Aorta (tissue), 5 donors: ENCODE results near the gene PLK5. TPM values are rescaled to one million over a fixed set of nuclear protein-coding genes. Genes with fewer than 3 reads are reported as not detected.

ENCODE experiments used
- ATAC-seq: fragments of 200-7000 bp; cut with Tn5 transposase; one replicate; pipeline ENCODE4 v1.9.1; 2022; ENCODE audit warnings: moderate library complexity; ENCODE audit not compliant: low FRiP score
- DNase-seq, 2 donors: peaks; one replicate each; pipeline ENCODE4 v3.0.0-alpha.2; 2020
- H3K27ac ChIP-seq, 2 donors: one replicate each; pipeline ENCODE4 v1.5.1; 2013; ENCODE audit warnings: low read length in 2 of 2, mild to moderate bottlenecking in 2 of 2, moderate library complexity in 2 of 2, control low read depth in 1 of 2, inconsistent platforms in 1 of 2, low read depth in 1 of 2
- H3K27me3 ChIP-seq, 2 donors: one replicate each; pipeline ENCODE4 v1.6.1; 2013; ENCODE audit warnings: control low read depth in 1 of 2, low read length in 1 of 2, mild to moderate bottlenecking in 1 of 2, moderate library complexity in 1 of 2; ENCODE audit not compliant: insufficient read depth in 2 of 2, control insufficient read depth in 1 of 2
- H3K36me3 ChIP-seq, 2 donors: one replicate each; pipeline ENCODE4 v1.6.1; 2013; ENCODE audit warnings: control low read depth in 1 of 2, low read length in 1 of 2, mild to moderate bottlenecking in 1 of 2; ENCODE audit not compliant: insufficient read depth in 2 of 2, control insufficient read depth in 1 of 2
- H3K4me1 ChIP-seq, 2 donors: one replicate each; pipeline ENCODE4 v1.6.1; 2013; ENCODE audit warnings: low read length in 2 of 2, control low read depth in 1 of 2, mild to moderate bottlenecking in 1 of 2, moderate library complexity in 1 of 2; ENCODE audit not compliant: insufficient read depth in 2 of 2, control insufficient read depth in 1 of 2
- H3K4me3 ChIP-seq, 2 donors: one replicate each; pipeline ENCODE4 v1.5.1; 2013; ENCODE audit warnings: low read length in 2 of 2, control low read depth in 1 of 2, mild to moderate bottlenecking in 1 of 2
- H3K9me3 ChIP-seq: one replicate; pipeline ENCODE4 v1.6.1; 2013; ENCODE audit warnings: mild to moderate bottlenecking, low read length; ENCODE audit not compliant: control insufficient read depth
- WGBS, 2 donors: extraction: QIAGEN DNeasy Blood & Tissue Kit; methylation state at CpG; one replicate each; pipeline ENCODE4 v1.1.7; 2013; 5-methylcytosine and 5-hydroxymethylcytosine counted together
- intact Hi-C, 2 donors: fragments of 100-400 bp; cut with DNase I; formaldehyde crosslinking; loops; one replicate each; pipeline versions ENCODE4 v1.14.2 to v1.15.0; 2022
- polyA plus RNA-seq, 2 donors: library from polyadenylated mRNA; stranded (reverse); fragments of 200-250 nt; gene quantifications; one replicate each; pipeline ENCODE4 v1.2.3, GENCODE V29; 2013
- total RNA-seq, 2 donors: library from RNA; stranded (reverse); fragmentation: NEBNext Ultra II Directional; extraction: Animal tissue kit (Norgen Biotek cat#: 25700); gene quantifications; one replicate each; pipeline ENCODE4 v1.2.1, GENCODE V29; 2021
- donor health status: healthy with polysubstance abuse.
- donor health status: Bipolar disorder and iron deficiency.
- donor health status: DM: no; HTN: no; CAD: no.
- donor health status: DM: no; HTN: no; CAD: no.
- donor health status: DM: yes; HTN: yes; CAD: no.

Gene PLK5
- total and polyA plus RNA-seq, 4 donors, result 0.15 TPM; not detected in 3

GRCh38 chr19:1567116-1567847, 43.4 kb downstream of the PLK5 start:
- 0 to 1% methylated on average over 36 to 108 of the region's 108 CpGs for WGBS, 2 donors
- peak in 1 of 2 donors; percentile 61 for DNase-seq
- intact Hi-C loops, result no loop called here

DNA sequence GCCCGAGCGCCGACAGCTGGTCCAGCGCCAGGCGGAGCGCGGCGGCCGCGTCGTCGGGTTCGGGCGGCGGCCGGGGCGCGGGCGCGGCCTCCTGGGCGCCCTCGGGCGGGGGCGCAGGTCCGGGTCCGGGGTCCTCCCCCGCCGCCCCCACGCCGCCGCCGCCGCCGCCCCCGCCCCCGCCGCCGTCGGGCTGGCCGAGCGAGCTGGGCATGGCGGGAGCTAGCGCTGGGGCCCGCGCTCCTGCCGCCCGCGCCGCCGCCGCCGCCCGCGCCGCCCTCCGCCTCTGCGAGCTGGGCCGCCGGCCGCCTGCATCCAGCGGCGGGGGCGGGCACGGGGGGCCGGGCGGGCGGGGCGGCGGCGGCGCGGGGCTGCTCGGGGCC, 44.0 kb downstream of the PLK5 start:
- H3K4me3 ChIP-seq, result peak overlapping the region; percentile 55 to 84
- H3K27ac ChIP-seq, result no peak overlapping the region
- H3K9me3 ChIP-seq, result no peaks in the 10 kb centered on the region
- 1% methylated on average over 73 of the region's 73 CpGs; no CpG with 5 or more reads in 1 of the 2 donors for WGBS, 2 donors
- ATAC-seq (no peak), DNase-seq (no peak)
- H3K36me3 ChIP-seq, result no peaks in the 10 kb centered on the region
- intact Hi-C loops, result no loop called here
- H3K27me3 ChIP-seq, result no peaks in the 10 kb centered on the region
- no peaks in the 10 kb centered on the region for H3K4me1 ChIP-seq

More at GRCh38 chr19:1567116-1567847, 43.4 kb downstream of the PLK5 start:
- Histone ChIP-seq H3K4me3 (peak overlapping the region; percentile 55 to 84), H3K27me3 (no peaks in the 10 kb centered on the region), H3K27ac (peak overlapping the region in 1 of 2 donors; percentile 12), H3K9me3 (no peaks in the 10 kb centered on the region), H3K36me3 (no peaks in the 10 kb centered on the region), H3K4me1 (no peaks in the 10 kb centered on the region)
- ATAC-seq, result no peak

DNA sequence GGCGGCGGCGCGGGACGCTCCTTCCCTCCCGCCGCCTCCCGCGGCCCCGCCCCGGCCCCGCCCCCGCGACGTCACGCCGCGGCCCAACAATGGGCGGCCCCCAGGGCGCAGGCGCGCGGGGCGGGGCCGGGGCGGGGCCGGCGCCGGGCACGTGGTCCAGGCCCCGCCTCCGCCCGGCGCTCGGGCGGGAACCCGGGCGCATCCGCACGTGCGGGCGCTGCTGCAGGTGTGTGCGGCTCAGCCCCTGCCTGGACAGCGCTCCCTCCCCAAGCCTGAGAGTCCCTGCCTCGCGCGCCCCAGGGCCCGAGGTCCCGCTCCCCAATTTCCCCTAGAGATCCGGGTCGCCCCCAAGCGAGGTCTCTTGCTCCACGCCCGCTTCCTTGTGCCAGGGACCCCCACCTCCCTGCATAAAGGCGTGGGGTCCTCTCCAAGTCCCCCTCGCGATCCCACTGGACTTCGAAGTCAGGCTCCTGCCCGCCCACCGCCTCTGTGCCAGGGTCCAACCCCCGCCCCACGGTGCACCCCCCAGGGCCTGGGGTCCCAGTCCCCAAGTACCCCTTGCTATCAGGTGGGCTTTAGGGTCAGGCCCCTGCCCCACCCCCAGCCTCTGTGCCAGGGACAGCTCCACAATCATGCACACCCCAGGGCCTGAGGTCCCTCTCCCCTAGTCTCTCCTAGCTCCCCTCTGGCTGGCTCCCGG, 44.6 kb downstream of the PLK5 start, which contains the start of gene MEX3D:
Gene MEX3D, minus strand, starts transcription at position 6 of the 700 bp plus-strand sequence. CDS start 267 bp downstream, outside the sequence.
- WGBS, 2 donors, result 6 to 9% methylated on average over 31 to 63 of the region's 63 CpGs
- ATAC-seq, result peak; percentile 82

GRCh38 chr19:1569997-1570396, 46.1 kb downstream of the PLK5 start:
- H3K9me3 ChIP-seq, result no peaks in the 10 kb centered on the region
- H3K36me3 ChIP-seq, result no peaks in the 10 kb centered on the region
- WGBS, 2 donors, result 82 to 86% methylated on average over 4 of the region's 4 CpGs
- H3K27me3 ChIP-seq, result no peaks in the 10 kb centered on the region
- intact Hi-C loops, result no loop called here
- ATAC-seq (no peak), DNase-seq (no peak)
- no peaks in the 10 kb centered on the region for H3K4me1 ChIP-seq
- H3K4me3 ChIP-seq, result no peak overlapping the region
- H3K27ac ChIP-seq, result no peak overlapping the region

More for the DNA sequence above, 44.6 kb downstream of the PLK5 start, which contains the start of gene MEX3D:
- Histone ChIP-seq H3K4me1 (no peaks in the 10 kb centered on the region), H3K27ac (peak within 1 kb of the TSS in 1 of 2 donors; percentile 12), H3K9me3 (no peaks in the 10 kb centered on the region), H3K36me3 (no peaks in the 10 kb centered on the region), H3K27me3 (no peaks in the 10 kb centered on the region), H3K4me3 (peak within 1 kb of the TSS; percentile 55 to 84)
- intact Hi-C loops, result no loop called here
- DNase-seq, result peak; percentile 85 to 91

DNA sequence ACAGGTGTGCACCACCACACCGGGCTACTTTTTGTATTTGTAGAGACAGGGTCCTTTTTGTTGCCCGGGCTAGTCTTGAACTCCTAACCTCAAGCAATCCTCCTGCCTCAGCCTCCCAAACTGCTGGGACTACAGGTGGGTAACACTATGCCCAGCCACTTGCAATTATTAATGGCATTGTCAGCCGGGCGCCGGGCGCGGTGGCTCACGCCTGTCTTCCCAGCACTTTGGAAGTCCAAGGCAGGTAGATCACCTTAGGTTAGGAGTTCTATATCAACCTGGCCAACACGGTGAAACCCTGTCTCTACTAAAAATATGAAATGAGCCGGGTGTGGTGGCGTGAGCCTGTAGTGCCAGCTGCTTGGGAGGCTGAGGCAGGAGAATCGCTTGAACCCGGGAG, 47.0 kb downstream of the PLK5 start:
- ATAC-seq (no peak), DNase-seq (no peak)
- intact Hi-C loops, result no loop called here
- Histone ChIP-seq H3K27me3 (no peaks in the 10 kb centered on the region), H3K9me3 (no peaks in the 10 kb centered on the region), H3K4me3 (no peak overlapping the region), H3K36me3 (no peaks in the 10 kb centered on the region), H3K4me1 (no peaks in the 10 kb centered on the region), H3K27ac (no peak overlapping the region)
- WGBS, 2 donors, result 93 to 97% methylated on average over 13 of the region's 13 CpGs

DNA sequence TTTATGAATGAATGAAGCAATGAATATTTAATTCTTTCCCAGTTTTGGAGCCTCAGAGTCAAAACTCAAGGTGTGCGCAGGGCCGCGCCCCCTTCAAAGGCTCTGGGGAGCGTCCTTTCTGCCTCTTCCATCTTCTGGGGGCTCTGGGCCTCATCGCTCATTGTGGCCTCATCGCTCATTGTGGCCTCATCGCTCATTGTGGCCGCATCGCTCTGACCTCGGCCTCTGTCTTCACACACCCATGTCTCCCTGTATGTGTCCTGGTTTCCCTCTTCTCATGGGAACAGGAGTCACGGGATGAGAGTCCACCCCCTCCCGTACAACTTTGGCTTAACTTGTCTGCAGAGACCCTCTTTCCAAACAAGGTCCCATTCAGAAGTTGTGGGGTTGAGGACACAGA, 47.5 kb downstream of the PLK5 start:
- no peaks in the 10 kb centered on the region for H3K4me1 ChIP-seq
- H3K36me3 ChIP-seq, result no peaks in the 10 kb centered on the region
- no peak for DNase-seq
- H3K27ac ChIP-seq, result no peak overlapping the region
- H3K27me3 ChIP-seq, result no peaks in the 10 kb centered on the region
- intact Hi-C loops, result no loop called here
- WGBS, 2 donors, result 90% methylated on average over 12 of the region's 12 CpGs
- H3K9me3 ChIP-seq, result no peaks in the 10 kb centered on the region
- H3K4me3 ChIP-seq, result no peak overlapping the region
- no peak for ATAC-seq

DNA sequence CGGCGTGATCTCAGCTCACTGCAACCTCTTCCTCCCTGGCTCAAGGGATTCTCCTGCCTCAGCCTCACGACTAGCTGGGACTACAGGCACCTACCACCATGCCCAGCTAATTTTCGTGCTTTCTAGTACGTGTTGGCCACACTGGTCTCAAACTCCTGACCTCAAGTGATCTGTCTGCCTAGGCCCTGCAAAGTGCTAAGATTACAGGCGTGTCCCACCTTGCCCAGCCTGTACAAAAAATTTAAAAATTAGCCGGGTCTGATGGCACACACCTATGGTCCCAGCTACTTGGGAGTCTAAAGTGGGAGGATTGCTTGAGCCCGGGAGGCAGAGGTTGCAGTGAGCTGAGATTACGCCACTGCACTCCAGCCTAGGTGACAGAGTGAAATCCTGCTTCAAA, 48.9 kb downstream of the PLK5 start:
- Histone ChIP-seq H3K36me3 (no peaks in the 10 kb centered on the region), H3K4me3 (no peak overlapping the region), H3K9me3 (no peaks in the 10 kb centered on the region), H3K4me1 (no peaks in the 10 kb centered on the region), H3K27ac (no peak overlapping the region), H3K27me3 (no peaks in the 10 kb centered on the region)
- 83 to 84% methylated on average over 9 of the region's 9 CpGs for WGBS, 2 donors
- DNase-seq (no peak), ATAC-seq (no peak)
- intact Hi-C loops, result no loop called here

- no peak overlapping the region for H3K27ac ChIP-seq
- no peaks in the 10 kb centered on the region for H3K36me3 ChIP-seq
- no peaks in the 10 kb centered on the region for H3K4me1 ChIP-seq
- intact Hi-C loops, result no loop called here
- WGBS, 2 donors, result 83 to 84% methylated on average over 32 to 34 of the region's 34 CpGs
- DNase-seq (no peak), ATAC-seq (no peak)
- no peaks in the 10 kb centered on the region for H3K9me3 ChIP-seq
- H3K27me3 ChIP-seq, result no peaks in the 10 kb centered on the region
- H3K4me3 ChIP-seq, result no peak overlapping the region
Measured at GRCh38 chr19:1574354-1575136, 50.7 kb downstream of the PLK5 start.
